NK-92 treated with Interleukin-12 subunit alpha and Interleukin-12 subunit beta, amount 100 ng/mL, for 24 hours (cell line): ENCODE results near the gene PTPN4.

Experiments used
- DNase-seq: peaks from one replicate; lab custom pipeline; 2025; lab: John Stamatoyannopoulos, UW

PTPN4 gene

GRCh38 chr2:119734047-119734446 lies 25.7 kb upstream of the PTPN4 start:
- DNase-seq: no peak

DNA sequence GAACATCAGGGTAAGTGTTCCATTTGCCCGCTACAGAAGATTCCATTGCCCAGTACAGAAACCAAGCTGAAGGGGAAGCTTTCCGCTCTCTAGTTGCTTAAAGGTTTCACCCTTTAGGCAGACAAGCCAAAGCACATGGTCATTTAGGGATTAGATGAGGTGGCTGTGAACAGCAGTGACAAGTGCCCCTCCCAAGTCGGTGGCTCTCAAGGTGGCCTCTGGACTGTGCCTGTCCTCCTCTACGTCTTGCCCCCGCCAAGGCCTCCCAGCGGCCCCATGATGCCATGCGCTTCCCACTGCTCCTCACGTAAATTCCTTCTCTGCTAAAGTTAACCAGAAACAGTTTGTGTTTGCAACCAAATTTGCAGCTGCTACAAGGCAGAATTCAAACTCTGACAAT lies 24.2 kb upstream of the PTPN4 start:
- DNase-seq: no peak

- DNase-seq: no peak
Observed at GRCh38 chr2:119736021-119736420, 23.7 kb upstream of the PTPN4 start.

DNA sequence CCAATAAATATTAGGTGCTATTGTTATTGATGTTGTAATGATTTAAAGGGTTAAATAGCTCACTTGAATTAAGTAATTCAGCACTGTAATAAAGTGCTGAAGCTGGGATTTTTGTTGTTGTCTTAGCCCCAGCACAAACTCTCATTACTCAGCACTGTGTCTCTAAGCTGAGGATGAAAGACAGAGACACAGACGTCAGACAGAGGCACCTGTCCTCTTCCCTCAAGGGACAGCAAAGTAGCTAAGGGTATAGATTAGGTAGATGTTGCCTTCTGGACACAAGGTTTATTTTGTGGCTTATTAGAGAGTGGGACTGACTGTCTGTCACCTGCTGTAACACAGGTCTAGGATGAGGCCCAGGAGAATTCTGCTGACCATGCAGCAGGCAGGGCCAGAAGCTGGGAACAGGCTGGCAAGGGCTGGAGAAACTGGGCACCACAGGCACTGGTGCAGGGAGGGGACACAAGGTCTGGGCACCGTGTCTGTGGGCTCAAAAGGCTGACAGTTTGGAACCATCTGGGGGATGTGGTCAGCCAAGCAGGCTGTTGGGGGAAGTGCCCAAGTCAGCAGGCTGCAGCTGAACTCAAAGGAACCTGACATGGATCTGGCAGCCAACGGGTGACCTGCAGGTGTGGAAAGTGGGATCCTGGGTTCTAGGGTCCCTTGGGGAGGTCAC lies 20.0 kb upstream of the PTPN4 start:
- DNase-seq: no peak

DNA sequence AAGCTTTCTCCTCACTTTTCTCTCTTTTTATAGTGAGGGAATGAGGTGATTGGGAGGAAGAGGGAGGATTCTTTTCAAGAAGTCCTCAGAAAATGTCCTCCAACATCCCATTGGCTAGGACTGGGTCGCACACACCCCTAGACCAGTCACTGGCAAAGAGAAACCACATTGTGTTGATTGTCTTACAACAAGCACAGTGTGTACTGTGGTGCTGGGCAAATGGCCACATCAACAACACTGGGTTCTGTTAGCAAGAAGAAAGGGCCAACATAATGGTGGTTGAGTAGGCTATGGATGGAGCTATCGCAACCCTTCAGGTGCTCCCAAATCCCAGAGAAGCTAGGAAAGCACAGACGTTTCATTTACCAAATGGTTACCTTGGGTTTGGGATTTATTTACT lies 18.7 kb upstream of the PTPN4 start:
- no peak for DNase-seq

GRCh38 chr2:119741868-119742267 lies 17.9 kb upstream of the PTPN4 start:
- DNase-seq: no peak

DNA sequence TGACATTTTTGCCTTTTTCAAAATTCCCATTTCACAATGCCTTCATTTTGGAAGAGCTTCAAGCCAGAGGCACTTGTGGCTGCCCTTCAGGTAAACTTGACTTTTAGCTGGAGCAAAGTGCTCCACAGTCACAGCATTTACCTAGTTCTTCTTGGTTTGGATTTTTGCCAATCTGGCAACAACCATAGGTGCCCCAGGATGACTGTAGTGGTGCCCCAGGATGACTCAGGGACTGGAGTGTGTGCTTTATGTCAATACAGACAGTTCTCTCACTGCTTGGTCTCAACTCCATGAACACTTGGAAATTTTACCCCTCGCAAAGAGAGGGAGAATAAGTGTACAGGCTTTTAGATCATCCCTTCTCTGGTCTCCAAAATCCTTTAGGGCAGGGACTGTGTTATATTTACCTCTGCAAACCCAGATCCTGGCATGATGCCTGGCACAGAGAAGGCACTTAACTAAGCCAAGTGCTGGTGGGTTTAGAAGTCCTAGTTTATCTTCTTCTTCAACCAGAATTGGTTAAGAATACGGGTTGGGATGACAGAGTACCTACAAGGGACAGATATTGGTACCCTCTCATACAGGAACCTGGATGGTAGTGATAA lies 15.3 kb upstream of the PTPN4 start:
- no peak for DNase-seq

- DNase-seq: no peak
Observed at GRCh38 chr2:119745566-119745965, 14.2 kb upstream of the PTPN4 start.

DNA sequence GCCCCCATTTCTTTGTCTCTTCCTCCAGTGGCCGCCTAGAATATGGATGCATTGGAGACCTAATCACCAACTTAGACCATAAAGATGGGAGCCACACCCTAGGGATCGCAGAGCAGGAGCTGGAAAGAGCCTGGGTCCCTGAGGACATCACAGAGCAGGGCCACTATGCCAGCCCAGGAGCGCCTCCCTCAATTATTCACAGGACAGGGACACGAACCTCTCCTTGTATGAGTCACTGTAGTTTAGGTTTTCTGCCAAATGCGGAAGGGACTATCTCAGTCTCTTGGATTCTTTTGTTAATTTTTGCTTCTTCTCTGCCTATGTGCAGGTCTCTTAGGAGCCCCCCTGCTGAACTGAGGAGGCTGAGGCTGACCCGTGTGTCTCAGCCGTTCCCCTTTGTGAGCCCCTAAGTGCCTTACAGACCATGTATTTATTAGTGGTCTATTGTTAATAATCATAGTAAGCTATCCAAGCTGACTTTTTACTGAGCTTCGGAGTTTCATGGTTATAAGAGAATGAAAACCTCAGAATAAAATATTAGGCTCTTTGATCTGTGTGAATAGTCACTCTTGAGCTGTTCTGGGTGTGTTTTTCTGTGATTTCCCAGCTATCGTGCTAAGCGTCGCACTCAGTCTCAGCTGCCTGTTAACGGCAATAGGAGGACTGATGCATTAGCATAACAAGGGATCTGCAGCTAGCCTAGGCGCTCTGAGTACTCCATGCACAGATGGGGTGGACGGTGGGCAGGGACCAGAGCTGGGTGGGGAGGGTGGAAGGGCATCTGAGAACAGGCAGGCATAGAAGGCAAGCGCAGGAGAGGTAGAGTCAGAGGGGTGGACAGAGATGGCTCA lies 12.7 kb upstream of the PTPN4 start:
- no peak for DNase-seq

GRCh38 chr2:119748135-119748534 lies 11.6 kb upstream of the PTPN4 start:
- no peak for DNase-seq

- DNase-seq: no peak
Observed at GRCh38 chr2:119749477-119750012, 10.2 kb upstream of the PTPN4 start.

- no peak for DNase-seq
Observed at GRCh38 chr2:119751706-119752105, 8.0 kb upstream of the PTPN4 start.

GRCh38 chr2:119753041-119753929 lies 6.4 kb upstream of the PTPN4 start:
- no peak for DNase-seq

DNA sequence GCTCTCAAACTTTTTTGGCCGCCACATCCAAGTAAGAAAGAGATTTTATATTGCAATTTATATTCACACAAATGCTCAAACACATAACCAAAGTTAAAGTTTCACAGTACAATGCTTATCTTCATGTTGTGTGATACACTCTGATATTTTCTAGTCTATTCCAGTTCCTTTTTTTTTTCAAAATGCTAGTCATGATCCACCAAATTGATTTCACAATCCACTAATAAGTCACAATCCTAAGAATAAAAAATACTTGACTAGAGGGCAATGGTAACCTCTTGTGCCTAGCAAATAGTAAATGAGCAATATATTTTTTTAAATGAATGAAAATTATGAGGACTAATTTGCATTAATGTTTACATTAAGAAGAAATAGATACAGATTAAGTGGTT lies 5.8 kb upstream of the PTPN4 start:
- DNase-seq: no peak

GRCh38 chr2:119755906-119756305 lies 3.8 kb upstream of the PTPN4 start:
- DNase-seq: no peak

- DNase-seq: no peak
Observed at GRCh38 chr2:119756837-119757236, 2.9 kb upstream of the PTPN4 start.

GRCh38 chr2:119758881-119759450 lies 756 bp upstream of the PTPN4 start:
- no peak for DNase-seq

- no peak for DNase-seq
Observed at GRCh38 chr2:119760237-119760955, 674 bp downstream of the PTPN4 start.

- no peak for DNase-seq
Observed at GRCh38 chr2:119760956-119761275, 1.2 kb downstream of the PTPN4 start.

DNA sequence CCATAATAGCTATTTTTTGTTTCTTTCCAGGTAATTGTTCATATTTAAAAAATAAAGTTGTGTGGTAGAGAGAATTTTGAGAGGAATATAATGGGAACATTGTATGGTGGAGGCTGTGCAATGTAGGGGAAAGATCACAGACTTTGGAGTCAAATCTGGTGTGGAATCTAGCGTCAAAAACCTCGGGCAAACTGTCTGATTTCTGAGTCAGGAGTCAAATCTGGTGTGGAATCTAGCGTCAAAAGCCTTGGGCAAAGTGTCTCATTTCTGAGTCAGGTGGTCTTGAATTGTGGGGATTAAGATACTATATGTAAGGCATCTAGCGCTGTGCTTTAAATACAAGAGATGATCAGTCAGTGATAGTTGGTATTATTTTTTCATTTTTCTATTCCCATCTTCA lies 5.1 kb downstream of the PTPN4 start:
- DNase-seq: no peak

DNA sequence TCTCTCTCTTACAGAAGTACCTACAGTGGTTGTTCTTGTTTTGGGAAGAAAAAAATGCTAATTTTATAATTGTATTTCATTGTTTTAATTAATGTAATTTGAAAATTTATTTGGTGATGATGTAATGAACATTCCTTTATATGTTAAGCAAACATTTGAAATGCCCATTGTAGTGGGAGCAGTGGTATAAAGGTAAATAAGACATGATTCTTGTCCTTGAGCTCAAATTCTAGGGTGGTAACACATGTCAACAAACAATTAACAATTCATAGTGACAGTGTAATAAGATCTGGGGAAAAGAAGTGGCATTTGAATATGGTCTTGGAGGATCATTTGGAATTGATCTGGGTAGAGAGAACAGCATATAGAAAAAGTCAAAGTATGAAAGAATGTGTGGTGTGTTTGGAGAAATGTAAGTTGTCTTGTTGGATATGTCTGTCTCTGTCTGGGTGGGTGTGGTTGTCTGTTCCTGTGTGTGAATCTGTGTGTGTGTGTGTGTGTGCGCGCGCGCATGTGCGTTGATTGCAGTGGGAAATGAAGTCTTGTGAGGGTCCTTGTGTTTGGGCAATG lies 5.8 kb downstream of the PTPN4 start:
- DNase-seq: no peak
